LHCN-M2 (cell line): Measurements from ENCODE around the gene TTLL11. TPM values are rescaled to one million over a fixed set of nuclear protein-coding genes. Genes with fewer than 3 reads are reported as not detected.

ENCODE experiments used
- DNase-seq: peaks from one replicate; pipeline ENCODE4 v3.0.0-alpha.2; 2012; ENCODE audit warnings: low read depth
- total RNA-seq: library from RNA; depleted of rRNA; stranded (reverse); fragments of >200 nt; gene quantifications from 2 replicates; pipeline ENCODE4 v1.2.3, GENCODE V29; 2014

Gene TTLL11
- total RNA-seq, 1 experiment from 2014 or later: 3.4 TPM

- DNase-seq: no peak
Measured at GRCh38 chr9:121857928-121858327, 235.2 kb downstream of the TTLL11 start.

GRCh38 chr9:121855476-121855875 is 237.6 kb downstream of the TTLL11 start:
- no peak for DNase-seq

GRCh38 chr9:121853617-121854395 is 239.3 kb downstream of the TTLL11 start:
- DNase-seq: no peak

GRCh38 chr9:121852651-121853616 is 240.2 kb downstream of the TTLL11 start:
- no peak for DNase-seq

GRCh38 chr9:121852241-121852640 is 240.9 kb downstream of the TTLL11 start:
- no peak for DNase-seq

GRCh38 chr9:121851641-121852091 is 241.4 kb downstream of the TTLL11 start:
- DNase-seq: no peak

GRCh38 chr9:121850366-121850765 is 242.7 kb downstream of the TTLL11 start:
- DNase-seq: no peak

- DNase-seq: no peak
Measured at GRCh38 chr9:121849554-121849953, 243.6 kb downstream of the TTLL11 start.

GRCh38 chr9:121844562-121844961 is 248.5 kb downstream of the TTLL11 start:
- DNase-seq: no peak

GRCh38 chr9:121844098-121844497 is 249.0 kb downstream of the TTLL11 start:
- no peak for DNase-seq

GRCh38 chr9:121842612-121842978 is 250.5 kb downstream of the TTLL11 start:
- DNase-seq: peak; percentile 42

GRCh38 chr9:121841771-121842611 is 251.1 kb downstream of the TTLL11 start:
- DNase-seq: no peak

GRCh38 chr9:121840838-121841760 is 252.0 kb downstream of the TTLL11 start:
- DNase-seq: no peak

GRCh38 chr9:121839726-121840500 is 253.2 kb downstream of the TTLL11 start:
- no peak for DNase-seq

- DNase-seq: no peak
Measured at GRCh38 chr9:121838746-121839669, 254.1 kb downstream of the TTLL11 start.

- no peak for DNase-seq
Measured at GRCh38 chr9:121837113-121837961, 255.8 kb downstream of the TTLL11 start.

GRCh38 chr9:121836366-121836885 is 256.7 kb downstream of the TTLL11 start:
- no peak for DNase-seq
